K562 (cell line): ENCODE results near the gene DNAJB1.

Experiments
- BMI1 ChIP-seq: fragments of 150-350 bp; IDR thresholded peaks from 2 replicates; pipeline ENCODE4 v1.6.1; 2014; ENCODE audit warnings: low read length
- EP300 ChIP-seq: IDR thresholded peaks from 2 replicates; pipeline ENCODE4 v1.6.1; 2012; ENCODE audit warnings: low read length, improper control_type of control experiment
- MEF2D ChIP-seq: conservative IDR thresholded peaks from 2 replicates; pipeline ENCODE4 v1.6.1; 2016; ENCODE audit warnings: low read depth, missing genetic modification characterization, missing compliant biosample characterization
- POLR2AphosphoS2 ChIP-seq: IDR thresholded peaks from 2 replicates; pipeline ENCODE4 v1.6.1; 2012; ENCODE audit warnings: low read length, improper control_type of control experiment
- RBM34 ChIP-seq: fragments of 200-400 bp; formaldehyde crosslinking; IDR thresholded peaks from 2 replicates; pipeline ENCODE4 v1.6.1; 2018; ENCODE audit warnings: low read length, borderline replicate concordance; ENCODE audit not compliant: insufficient read depth

GRCh38 chr19:14519860-14520407 lies 1.7 kb upstream of the DNAJB1 start:
- TF ChIP-seq EP300 (no peak), BMI1 (no peak), POLR2AphosphoS2 (no peak), MEF2D (tag) (no peak), RBM34 (no peak)
